ENCODE measurements around the gene GABRB3. TPM values are rescaled to one million over a fixed set of nuclear protein-coding genes. Genes with fewer than 3 reads are reported as not detected.
A peak's percentile ranks its signal among the peaks of the same experiment; 100 is the strongest.

Gene GABRB3
- total and polyA plus RNA-seq, 2 donors (not counting 1 experiment from before 2014, with no cell fraction given), result 0.07 TPM; not detected in 1

- H3K27ac Mint-ChIP-seq, result no peak overlapping the region
- H3K4me3 Mint-ChIP-seq, result no peak overlapping the region
- intact Hi-C loops (cut with micrococcal nuclease), result no loop called here
- no peaks in the 10 kb centered on the region for H4K20me1 ChIP-seq (ENCODE audit: control insufficient read depth, insufficient read depth, low read length, poor library complexity, severe bottlenecking)
- no peak overlapping the region for H2AFZ ChIP-seq (ENCODE audit: insufficient read depth, low read depth, low read length, poor library complexity, severe bottlenecking)
- DNase-seq (no peak), ATAC-seq (ENCODE audit: low read depth) (no peak)
- H3K9me3 ChIP-seq (ENCODE audit: control extremely low read depth in 1 of 3, control insufficient read depth in 2 of 3, insufficient read depth in 1 of 3, low read length in 2 of 3), result peaks cover 0 to 21% (median 0%) of the 10 kb centered on the region in 3 donors
- POLR2A ChIA-PET, result no interaction called here
- no peak overlapping the region for H3K27ac ChIP-seq (ENCODE audit: low read length in 2 of 2)
- no peaks in the 10 kb centered on the region for H3K4me1 ChIP-seq (ENCODE audit: control insufficient read depth in 2 of 2, insufficient read depth in 2 of 2, low read length in 2 of 2)
- no peak overlapping the region for H3K4me3 ChIP-seq (ENCODE audit: control extremely low read depth in 1 of 5, extremely low read depth in 1 of 5, insufficient read depth in 1 of 5, low read depth in 2 of 5, low read length in 4 of 5)
- H3K79me2 ChIP-seq (ENCODE audit: control insufficient read depth, insufficient read depth, low read length), result no peaks in the 10 kb centered on the region
- TF ChIP-seq CTCF (IDR thresholded peaks at IDR 0.05), result no peak
- no peak for TF ChIP-seq EZH2 (IDR thresholded peaks at IDR 0.05; ENCODE audit: borderline replicate concordance, insufficient read depth, low read depth, low read length, poor library complexity, severe bottlenecking)
- peaks cover 12% of the 10 kb centered on the region for H3K9me3 Mint-ChIP-seq (ENCODE audit: insufficient read depth)
- H3K36me3 ChIP-seq (replicated peaks in 1 of 2; ENCODE audit: control extremely low read depth in 1 of 2, control insufficient read depth in 1 of 2, extremely low read depth in 1 of 2, insufficient read depth in 2 of 2, low read length in 1 of 2), result no peaks in the 10 kb centered on the region
- H3K27me3 Mint-ChIP-seq, result no peaks in the 10 kb centered on the region
- CTCF ChIA-PET, result no interaction called here
- no peak overlapping the region for H3K4me2 ChIP-seq (replicated peaks; ENCODE audit: low read depth, low read length, poor library complexity, severe bottlenecking)
- no peaks in the 10 kb centered on the region for H3K4me1 Mint-ChIP-seq
- 40% methylated on average over 1 of the region's 4 CpGs for WGBS (ENCODE audit: insufficient coverage)
- H3K27me3 ChIP-seq (replicated peaks in 1 of 4; ENCODE audit: control extremely low read depth in 1 of 4, control insufficient read depth in 3 of 4, insufficient read depth in 4 of 4, low read length in 3 of 4), result no peaks in the 10 kb centered on the region
- no peak overlapping the region for H3K9ac ChIP-seq (ENCODE audit: low read length)
These were observed 142.0 kb downstream of the GABRB3 start for GRCh38 chr15:26630857-26631256.

DNA sequence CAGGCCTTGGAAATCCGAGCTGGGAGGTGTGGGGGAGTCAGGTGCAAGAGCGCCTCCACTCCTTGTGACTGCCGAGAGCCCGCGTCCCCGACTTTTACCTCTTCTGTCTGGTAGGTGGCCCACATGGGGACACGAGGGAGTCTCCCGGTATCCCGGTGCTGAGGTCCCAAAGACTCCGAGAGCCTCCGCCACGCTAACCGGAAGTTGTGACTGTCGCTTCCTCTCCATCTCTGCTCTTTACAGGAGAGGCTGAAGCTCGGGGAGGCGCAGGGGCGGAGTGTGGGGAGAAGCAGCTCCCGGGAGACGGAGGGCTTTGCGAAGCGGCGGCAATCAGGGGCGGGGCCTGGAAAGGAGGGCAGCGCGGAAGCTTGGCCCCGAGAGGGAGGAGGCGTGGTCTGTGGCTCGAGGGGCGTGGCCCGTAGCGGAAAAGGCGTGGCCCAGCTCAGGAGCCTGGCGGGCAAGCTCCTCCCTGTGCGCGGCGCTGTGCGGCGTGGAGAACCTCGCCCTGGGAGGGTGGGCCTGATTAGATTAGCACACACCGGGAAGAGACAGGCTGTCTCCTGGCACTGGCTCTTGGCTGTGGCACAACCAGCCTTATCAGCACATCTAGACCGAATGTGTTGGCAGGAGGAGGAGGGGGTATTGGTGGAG is 143.9 kb downstream of the GABRB3 start:
- peaks cover 9% of the 10 kb centered on the region for H3K9me3 Mint-ChIP-seq (ENCODE audit: insufficient read depth)
- Histone ChIP-seq H3K4me2 (replicated peaks; ENCODE audit: low read depth, low read length, poor library complexity, severe bottlenecking) (no peak overlapping the region), H3K9me3 (ENCODE audit: control extremely low read depth in 1 of 3, control insufficient read depth in 2 of 3, insufficient read depth in 1 of 3, low read length in 2 of 3) (peaks cover 0 to 32% (median 0%) of the 10 kb centered on the region in 3 donors), H2AFZ (ENCODE audit: insufficient read depth, low read depth, low read length, poor library complexity, severe bottlenecking) (no peak overlapping the region), H3K4me1 (ENCODE audit: control insufficient read depth in 2 of 2, insufficient read depth in 2 of 2, low read length in 2 of 2) (no peaks in the 10 kb centered on the region), H3K9ac (ENCODE audit: low read length) (no peak overlapping the region), H3K79me2 (ENCODE audit: control insufficient read depth, insufficient read depth, low read length) (no peaks in the 10 kb centered on the region), H3K36me3 (replicated peaks in 1 of 2; ENCODE audit: control extremely low read depth in 1 of 2, control insufficient read depth in 1 of 2, extremely low read depth in 1 of 2, insufficient read depth in 2 of 2, low read length in 1 of 2) (no peaks in the 10 kb centered on the region), H3K27ac (ENCODE audit: low read length in 2 of 2) (no peak overlapping the region), H3K27me3 (replicated peaks in 1 of 4; ENCODE audit: control extremely low read depth in 1 of 4, control insufficient read depth in 3 of 4, insufficient read depth in 4 of 4, low read length in 3 of 4) (no peaks in the 10 kb centered on the region), H4K20me1 (ENCODE audit: control insufficient read depth, insufficient read depth, low read length, poor library complexity, severe bottlenecking) (no peaks in the 10 kb centered on the region), H3K4me3 (ENCODE audit: control extremely low read depth in 1 of 5, extremely low read depth in 1 of 5, insufficient read depth in 1 of 5, low read depth in 2 of 5, low read length in 4 of 5) (peak overlapping the region in 1 of 5 experiments; percentile 19)
- DNase-seq, result no peak
- peak; percentile 28 for ATAC-seq (ENCODE audit: low read depth)
- no peaks in the 10 kb centered on the region for H3K4me1 Mint-ChIP-seq
- ChIA-PET POLR2A (no interaction called here), CTCF (no interaction called here)
- no peak overlapping the region for H3K27ac Mint-ChIP-seq
- no peak overlapping the region for H3K4me3 Mint-ChIP-seq
- TF ChIP-seq EZH2 (IDR thresholded peaks at IDR 0.05; ENCODE audit: borderline replicate concordance, insufficient read depth, low read depth, low read length, poor library complexity, severe bottlenecking) (no peak), CTCF (IDR thresholded peaks at IDR 0.05) (no peak)
- no peaks in the 10 kb centered on the region for H3K27me3 Mint-ChIP-seq
- intact Hi-C loops (cut with micrococcal nuclease), result no loop called here
- WGBS (ENCODE audit: insufficient coverage), result 95% methylated on average over 41 of the region's 41 CpGs

All from B cell (primary cell).